ENCODE data around the gene RHPN2. TPM values are rescaled to one million over a fixed set of nuclear protein-coding genes. Genes with fewer than 3 reads are reported as not detected.
"Not testable (repeated sequence)": the region's sequence is repeated elsewhere in the genome, so short reads cannot be mapped to it uniquely, and the experiment has no call there.

Gene RHPN2
- total RNA-seq, 1 experiment from 2014 or later = 32.8 TPM

DNA sequence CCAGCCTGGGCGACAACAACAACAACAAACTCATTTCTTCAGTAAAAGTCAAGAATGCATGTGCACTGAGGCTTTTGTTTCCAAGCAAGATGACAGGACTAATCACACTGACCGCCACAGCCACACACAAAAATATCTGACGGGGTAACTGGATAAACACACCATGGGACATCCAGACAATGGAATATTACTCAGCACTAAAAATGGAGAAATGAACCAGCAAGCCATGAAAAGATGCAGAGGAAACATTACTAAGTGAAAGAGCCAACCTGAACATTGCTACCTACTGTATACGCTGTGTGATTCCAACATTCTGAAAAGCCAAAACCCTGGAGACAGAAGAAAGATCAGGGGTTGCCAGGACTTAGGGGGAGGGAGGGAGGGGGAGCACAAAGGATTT is 56.0 kb downstream of the RHPN2 start:
- no TSS peak for BruUV-seq (replicated peaks)
- Histone ChIP-seq H3K9ac (ENCODE audit: low read length) (no peak overlapping the region), H3K4me2 (ENCODE audit: low read length) (no peak overlapping the region), H3F3A (ENCODE audit: low read length, unreplicated experiment) (no peaks in the 10 kb centered on the region), H3K27ac (ENCODE audit: low read length) (no peak overlapping the region), H4K20me1 (ENCODE audit: low read length) (no peaks in the 10 kb centered on the region), H3K4me3 (ENCODE audit: low read length) (no peak overlapping the region), H3K79me2 (ENCODE audit: low read length) (no peaks in the 10 kb centered on the region), H3K27me3 (ENCODE audit: low read length) (no peaks in the 10 kb centered on the region), H3K9me3 (ENCODE audit: low read length) (no peaks in the 10 kb centered on the region), H3K36me3 (ENCODE audit: low read depth, low read length) (no peaks in the 10 kb centered on the region; the same call in 1 of the 2 replicates), H2AFZ (ENCODE audit: low read length) (no peak overlapping the region), H3K9me2 (replicated peaks; ENCODE audit: low read length) (no peaks in the 10 kb centered on the region), H3K4me1 (ENCODE audit: insufficient read depth, low read length) (no peaks in the 10 kb centered on the region)
- intact Hi-C loops (cut with micrococcal nuclease) = no loop called here
- ChIA-PET POLR2A (ENCODE audit: unreplicated experiment) (no interaction called here), CTCF (no interaction called here)
- DNase-seq = no peak
- no peak for TF ChIP-seq EZH2phosphoT487 (IDR thresholded peaks at IDR 0.05; ENCODE audit: borderline replicate concordance, low read length)
- TF ChIP-seq EZH2 (IDR thresholded peaks at IDR 0.05; ENCODE audit: low read length, unreplicated experiment) = no peak
- TF ChIP-seq, protein P1, sequence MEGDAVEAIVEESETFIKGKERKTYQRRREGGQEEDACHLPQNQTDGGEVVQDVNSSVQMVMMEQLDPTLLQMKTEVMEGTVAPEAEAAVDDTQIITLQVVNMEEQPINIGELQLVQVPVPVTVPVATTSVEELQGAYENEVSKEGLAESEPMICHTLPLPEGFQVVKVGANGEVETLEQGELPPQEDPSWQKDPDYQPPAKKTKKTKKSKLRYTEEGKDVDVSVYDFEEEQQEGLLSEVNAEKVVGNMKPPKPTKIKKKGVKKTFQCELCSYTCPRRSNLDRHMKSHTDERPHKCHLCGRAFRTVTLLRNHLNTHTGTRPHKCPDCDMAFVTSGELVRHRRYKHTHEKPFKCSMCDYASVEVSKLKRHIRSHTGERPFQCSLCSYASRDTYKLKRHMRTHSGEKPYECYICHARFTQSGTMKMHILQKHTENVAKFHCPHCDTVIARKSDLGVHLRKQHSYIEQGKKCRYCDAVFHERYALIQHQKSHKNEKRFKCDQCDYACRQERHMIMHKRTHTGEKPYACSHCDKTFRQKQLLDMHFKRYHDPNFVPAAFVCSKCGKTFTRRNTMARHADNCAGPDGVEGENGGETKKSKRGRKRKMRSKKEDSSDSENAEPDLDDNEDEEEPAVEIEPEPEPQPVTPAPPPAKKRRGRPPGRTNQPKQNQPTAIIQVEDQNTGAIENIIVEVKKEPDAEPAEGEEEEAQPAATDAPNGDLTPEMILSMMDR (conservative IDR thresholded peaks at IDR 0.05; ENCODE audit: low read depth, low read length) = no peak
- no peak for ATAC-seq

GRCh38 chr19:33005440-33005839 is 59.2 kb downstream of the RHPN2 start:
- CTCF ChIA-PET = no interaction called here
- no peaks in the 10 kb centered on the region for H3F3A ChIP-seq (ENCODE audit: low read length, unreplicated experiment)
- TF ChIP-seq EZH2phosphoT487 (IDR thresholded peaks at IDR 0.05; ENCODE audit: borderline replicate concordance, low read length) = no peak
- TF ChIP-seq EZH2 (IDR thresholded peaks at IDR 0.05; ENCODE audit: low read length, unreplicated experiment) = no peak
- TF ChIP-seq, protein P1 (conservative IDR thresholded peaks at IDR 0.05; ENCODE audit: low read depth, low read length) = no peak
- no peaks in the 10 kb centered on the region; the same call in 1 of the 2 replicates for H3K36me3 ChIP-seq (ENCODE audit: low read depth, low read length)
- no peak overlapping the region for H3K9ac ChIP-seq (ENCODE audit: low read length)
- no TSS peak for BruUV-seq (replicated peaks)
- no peak overlapping the region for H3K4me3 ChIP-seq (ENCODE audit: low read length)
- H3K4me2 ChIP-seq (ENCODE audit: low read length) = no peak overlapping the region
- POLR2A ChIA-PET (ENCODE audit: unreplicated experiment) = no interaction called here
- no peaks in the 10 kb centered on the region for H3K4me1 ChIP-seq (ENCODE audit: insufficient read depth, low read length)
- no peak overlapping the region for H2AFZ ChIP-seq (ENCODE audit: low read length)
- no peak overlapping the region for H3K27ac ChIP-seq (ENCODE audit: low read length)
- H3K27me3 ChIP-seq (ENCODE audit: low read length) = no peaks in the 10 kb centered on the region
- H3K9me3 ChIP-seq (ENCODE audit: low read length) = no peaks in the 10 kb centered on the region
- DNase-seq (peak; percentile 59), ATAC-seq (no peak)
- H4K20me1 ChIP-seq (ENCODE audit: low read length) = no peaks in the 10 kb centered on the region
- intact Hi-C loops (cut with micrococcal nuclease) = no loop called here
- H3K79me2 ChIP-seq (ENCODE audit: low read length) = no peaks in the 10 kb centered on the region
- H3K9me2 ChIP-seq (replicated peaks; ENCODE audit: low read length) = no peaks in the 10 kb centered on the region

DNA sequence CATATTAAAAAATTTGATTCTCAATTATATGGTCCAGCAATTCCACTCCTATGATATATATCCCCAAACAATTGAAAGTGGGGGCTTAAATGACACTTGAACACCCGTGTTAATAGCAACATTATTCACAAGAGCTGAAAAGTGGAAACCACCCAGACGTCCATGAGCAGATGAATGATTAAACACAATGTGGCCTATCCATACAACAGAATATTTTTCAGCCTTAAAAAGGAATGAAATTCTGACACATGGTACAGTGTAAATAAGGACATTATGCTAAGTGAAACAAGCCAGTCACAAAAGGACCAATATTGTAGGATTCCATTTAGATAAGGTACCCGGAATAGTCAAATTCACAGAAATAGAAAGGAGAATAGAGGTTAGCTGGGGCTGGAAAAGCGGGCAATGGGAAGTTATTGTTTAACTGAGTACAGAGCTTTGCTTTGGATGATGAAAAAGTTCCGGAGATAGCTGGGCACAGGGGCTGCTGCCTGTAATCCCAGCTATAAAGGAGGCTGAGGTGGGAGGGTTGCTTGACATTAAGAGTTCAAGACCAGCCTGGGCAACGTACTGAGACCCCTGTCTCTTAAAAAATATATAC is 61.2 kb downstream of the RHPN2 start:
- not testable (repeated sequence) for BruUV-seq (replicated peaks)

GRCh38 chr19:33002126-33002865 is 62.4 kb downstream of the RHPN2 start:
- BruUV-seq (replicated peaks); H3K27me3 ChIP-seq (ENCODE audit: low read length); H3K79me2 ChIP-seq (ENCODE audit: low read length); H3F3A ChIP-seq (ENCODE audit: low read length, unreplicated experiment); H4K20me1 ChIP-seq (ENCODE audit: low read length); POLR2A ChIA-PET (ENCODE audit: unreplicated experiment); H3K4me2 ChIP-seq (ENCODE audit: low read length); H3K9ac ChIP-seq (ENCODE audit: low read length); CTCF ChIA-PET; H3K9me3 ChIP-seq (ENCODE audit: low read length); H3K4me1 ChIP-seq (ENCODE audit: insufficient read depth, low read length); H3K27ac ChIP-seq (ENCODE audit: low read length); ATAC-seq; H2AFZ ChIP-seq (ENCODE audit: low read length); H3K4me3 ChIP-seq (ENCODE audit: low read length); H3K36me3 ChIP-seq (ENCODE audit: low read depth, low read length); intact Hi-C loops (cut with micrococcal nuclease); H3K9me2 ChIP-seq (replicated peaks; ENCODE audit: low read length); DNase-seq: not testable (repeated sequence)

More for the DNA sequence above, 61.2 kb downstream of the RHPN2 start:
- H3K27me3 ChIP-seq (ENCODE audit: low read length); H3K4me3 ChIP-seq (ENCODE audit: low read length); ATAC-seq; H3K4me1 ChIP-seq (ENCODE audit: insufficient read depth, low read length); H3K79me2 ChIP-seq (ENCODE audit: low read length); H3K9me3 ChIP-seq (ENCODE audit: low read length); H3K4me2 ChIP-seq (ENCODE audit: low read length); DNase-seq; H3K36me3 ChIP-seq (ENCODE audit: low read depth, low read length); H3K27ac ChIP-seq (ENCODE audit: low read length); H3K9ac ChIP-seq (ENCODE audit: low read length); POLR2A ChIA-PET (ENCODE audit: unreplicated experiment); H2AFZ ChIP-seq (ENCODE audit: low read length); CTCF ChIA-PET; H3F3A ChIP-seq (ENCODE audit: low read length, unreplicated experiment); H3K9me2 ChIP-seq (replicated peaks; ENCODE audit: low read length); H4K20me1 ChIP-seq (ENCODE audit: low read length); intact Hi-C loops (cut with micrococcal nuclease): not testable (repeated sequence)
